CD4-positive, alpha-beta T cell treated with Interleukin-2 at 100 ng/mL for 4 hours (primary cell): ENCODE data around the gene GIT1.

ENCODE experiments used
- DNase-seq: peaks from one replicate; pipeline ENCODE4 v3.0.0-alpha.2; 2020; ENCODE audit warnings: low spot score

Gene GIT1

DNA sequence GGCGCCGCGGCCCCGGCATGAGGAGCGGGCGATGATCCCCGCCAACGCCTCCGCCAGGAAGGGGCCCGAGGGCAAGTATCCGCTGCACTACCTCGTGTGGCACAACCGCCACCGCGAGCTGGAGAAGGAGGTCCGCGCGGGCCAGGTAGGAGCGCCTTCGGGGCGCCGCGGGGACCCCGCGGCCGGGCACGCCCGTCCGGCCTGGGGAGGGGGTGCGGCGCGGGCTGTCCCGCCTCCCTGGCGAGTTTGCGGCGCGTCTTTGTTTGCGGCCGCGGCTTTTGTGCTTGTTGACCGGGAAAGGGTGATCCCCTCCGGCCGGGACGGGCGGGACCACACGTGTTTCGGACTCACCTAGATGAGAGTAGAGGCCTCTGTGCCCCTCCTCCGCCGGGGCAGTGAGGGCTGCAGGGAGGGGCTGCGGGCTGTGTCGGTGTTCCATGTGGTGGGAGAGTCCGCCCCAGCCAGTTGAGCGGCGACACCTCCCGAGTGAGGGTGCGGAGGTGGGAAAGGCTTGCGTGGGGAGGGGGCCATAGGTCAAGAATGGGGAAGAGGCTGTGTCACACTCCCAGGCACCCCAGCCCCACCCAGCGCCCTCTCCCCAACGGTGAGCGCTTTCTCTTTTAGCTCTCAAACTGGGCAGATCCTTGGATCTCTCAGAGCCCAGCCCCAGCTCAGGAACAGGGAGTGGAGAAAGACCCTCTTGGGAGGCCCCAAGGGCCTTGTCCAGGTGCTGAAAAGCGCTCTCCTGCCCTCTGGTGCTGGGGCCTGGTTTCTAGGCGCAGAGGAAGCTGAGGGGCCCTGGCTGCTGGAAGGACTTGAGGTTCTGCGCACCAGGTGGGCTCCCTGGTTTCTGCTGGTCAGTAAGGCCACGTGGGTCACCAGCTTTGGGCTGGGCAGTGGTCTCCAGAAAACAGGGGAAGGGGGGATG is 4.4 kb upstream of the GIT1 start:
- DNase-seq: no peak

DNA sequence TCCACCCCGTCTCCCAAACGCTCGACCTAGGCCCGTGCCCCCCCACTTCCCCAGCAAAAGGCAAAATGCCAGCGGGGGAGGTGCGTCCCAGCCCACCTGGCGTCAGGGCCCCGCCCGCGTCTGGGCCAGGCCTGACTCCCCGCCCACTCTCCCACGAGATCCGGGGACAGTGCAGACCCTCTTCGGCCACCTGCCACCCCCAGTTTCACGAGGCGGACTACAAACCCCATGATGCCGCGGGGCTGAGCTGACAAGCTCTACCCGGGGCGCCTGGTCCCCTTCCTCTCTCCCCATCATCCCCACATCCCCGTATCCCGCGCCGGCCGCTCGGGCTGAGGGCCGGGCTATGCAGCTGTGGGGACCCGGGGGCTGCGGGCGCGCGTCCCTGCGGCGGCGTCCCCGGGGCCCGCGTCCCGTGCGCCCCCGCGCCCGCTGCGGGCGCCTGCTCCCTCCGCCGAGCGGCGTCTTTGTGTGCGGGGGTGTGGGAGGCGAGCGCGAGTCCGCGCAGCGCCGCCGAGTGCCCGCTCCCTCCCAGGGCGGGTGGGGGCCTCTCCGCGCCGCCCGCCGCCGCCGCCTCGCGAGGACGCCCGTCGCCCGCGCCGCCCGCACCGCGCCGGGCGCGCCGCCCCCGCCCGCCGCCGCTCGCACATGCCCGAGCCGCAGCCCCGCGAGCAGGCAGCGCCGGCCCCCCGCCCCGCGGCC is 3.6 kb upstream of the GIT1 start, which contains the start of gene ANKRD13B:
Gene ANKRD13B (plus strand): TSS at position 283 of the 702 bp plus-strand sequence. CDS start 490 bp downstream, outside the sequence.
- peak; percentile 27 for DNase-seq

DNA sequence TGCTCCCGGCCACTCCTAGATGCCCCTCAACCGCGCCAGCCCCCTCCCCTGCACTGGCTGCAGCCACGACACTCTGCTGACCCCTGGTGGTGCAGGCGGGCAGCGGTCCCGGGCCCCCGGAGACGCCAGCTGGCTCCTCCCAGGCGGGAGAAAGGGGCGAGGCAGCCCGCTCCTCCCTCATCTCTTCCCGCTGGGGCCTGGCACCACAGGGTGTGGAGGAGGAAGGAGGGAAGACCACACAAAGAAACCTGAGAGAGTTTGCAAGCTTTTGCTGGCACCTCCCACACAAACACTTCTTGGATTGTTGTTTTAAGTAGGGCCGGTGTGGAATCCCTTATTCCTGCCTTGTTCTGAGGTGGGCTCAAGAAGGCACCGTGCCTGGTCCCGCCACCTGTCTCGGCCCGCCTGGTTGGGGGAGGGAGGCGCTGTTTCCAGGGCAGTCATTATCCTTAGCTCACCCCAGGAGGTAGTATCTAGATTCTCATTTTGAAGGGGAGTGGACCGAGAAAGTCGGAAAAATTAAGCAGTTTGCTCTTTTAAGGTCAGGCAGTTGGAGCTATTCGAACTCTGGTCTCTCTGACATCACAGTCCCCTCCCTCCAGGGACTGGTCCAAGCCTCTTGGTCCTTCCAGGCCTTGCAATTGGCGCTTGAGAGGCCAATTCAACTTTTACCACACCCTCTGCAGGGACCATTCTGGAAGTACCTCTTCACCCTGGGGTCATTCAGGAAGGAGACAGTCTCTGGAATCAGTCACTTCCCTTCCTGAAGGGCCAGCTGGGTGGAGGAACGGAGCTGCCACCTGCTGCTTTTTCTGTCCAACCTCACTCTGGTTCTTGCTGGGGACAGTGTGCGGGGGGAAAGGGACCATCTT is 2.5 kb upstream of the GIT1 start:
- DNase-seq: peak; percentile 77

DNA sequence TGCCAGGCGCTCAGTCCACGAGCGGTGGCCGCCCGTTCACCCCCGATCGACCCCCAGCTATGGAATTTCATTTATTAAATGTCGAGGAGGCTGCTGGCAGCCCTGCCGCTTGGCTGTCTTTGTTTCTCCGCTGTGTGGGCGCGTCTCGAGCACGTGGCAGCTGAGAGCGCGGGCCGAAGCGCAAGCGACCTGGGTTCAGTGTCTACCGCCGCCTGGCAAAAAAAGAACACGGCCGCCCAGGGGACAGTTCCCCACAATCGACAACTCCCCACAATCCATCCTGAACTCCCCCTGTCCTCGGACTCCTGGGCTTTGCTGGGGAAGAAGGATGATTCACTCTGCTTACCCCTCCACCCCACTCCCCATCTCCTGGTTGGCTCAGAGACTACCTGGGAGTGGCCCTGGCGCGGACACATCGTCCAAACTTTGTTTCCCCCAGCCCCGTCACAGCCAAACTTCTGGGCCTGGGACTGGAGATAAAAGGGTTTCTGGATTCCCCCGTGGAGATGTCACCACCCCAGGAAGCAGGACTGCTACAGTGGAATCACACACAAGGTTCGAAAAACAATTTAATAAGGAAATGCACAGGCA is 1.8 kb upstream of the GIT1 start:
- DNase-seq: peak; percentile 12

DNA sequence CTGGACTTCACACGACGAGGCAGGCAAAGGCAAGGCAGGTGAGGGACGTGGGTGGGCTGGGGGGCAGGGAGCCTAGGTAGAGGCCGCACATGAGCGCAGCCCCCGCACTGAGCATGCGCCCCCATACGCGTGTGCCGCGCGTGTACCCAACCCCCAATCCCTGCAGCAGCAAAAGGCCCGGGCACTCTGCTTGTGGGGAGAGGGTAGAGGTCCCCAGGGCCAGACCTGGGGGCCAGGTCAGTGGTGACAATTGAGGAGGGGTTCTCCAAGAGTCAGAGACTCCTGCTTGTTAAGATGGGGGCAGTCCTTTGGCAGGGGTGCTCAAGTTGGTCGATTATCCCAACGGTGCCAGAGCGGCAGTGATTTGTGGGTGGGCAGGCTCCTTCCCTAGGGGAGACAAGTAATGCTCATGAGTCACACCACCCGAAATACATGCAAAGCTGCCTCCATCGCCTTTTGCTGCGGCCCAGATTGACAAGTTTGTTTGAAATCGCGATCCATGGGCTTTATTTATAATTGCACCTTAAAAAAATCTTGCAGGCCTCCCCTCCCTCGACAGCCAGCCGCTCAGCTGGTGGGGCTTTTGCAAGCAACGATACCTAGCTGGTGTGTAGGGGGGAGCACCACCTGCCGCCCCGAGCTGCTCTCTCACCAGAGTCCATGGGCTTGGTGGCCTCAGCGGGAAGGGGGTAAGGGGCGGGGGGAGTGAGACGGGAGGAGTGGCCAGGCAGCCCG is 1.1 kb upstream of the GIT1 start:
- no peak for DNase-seq

DNA sequence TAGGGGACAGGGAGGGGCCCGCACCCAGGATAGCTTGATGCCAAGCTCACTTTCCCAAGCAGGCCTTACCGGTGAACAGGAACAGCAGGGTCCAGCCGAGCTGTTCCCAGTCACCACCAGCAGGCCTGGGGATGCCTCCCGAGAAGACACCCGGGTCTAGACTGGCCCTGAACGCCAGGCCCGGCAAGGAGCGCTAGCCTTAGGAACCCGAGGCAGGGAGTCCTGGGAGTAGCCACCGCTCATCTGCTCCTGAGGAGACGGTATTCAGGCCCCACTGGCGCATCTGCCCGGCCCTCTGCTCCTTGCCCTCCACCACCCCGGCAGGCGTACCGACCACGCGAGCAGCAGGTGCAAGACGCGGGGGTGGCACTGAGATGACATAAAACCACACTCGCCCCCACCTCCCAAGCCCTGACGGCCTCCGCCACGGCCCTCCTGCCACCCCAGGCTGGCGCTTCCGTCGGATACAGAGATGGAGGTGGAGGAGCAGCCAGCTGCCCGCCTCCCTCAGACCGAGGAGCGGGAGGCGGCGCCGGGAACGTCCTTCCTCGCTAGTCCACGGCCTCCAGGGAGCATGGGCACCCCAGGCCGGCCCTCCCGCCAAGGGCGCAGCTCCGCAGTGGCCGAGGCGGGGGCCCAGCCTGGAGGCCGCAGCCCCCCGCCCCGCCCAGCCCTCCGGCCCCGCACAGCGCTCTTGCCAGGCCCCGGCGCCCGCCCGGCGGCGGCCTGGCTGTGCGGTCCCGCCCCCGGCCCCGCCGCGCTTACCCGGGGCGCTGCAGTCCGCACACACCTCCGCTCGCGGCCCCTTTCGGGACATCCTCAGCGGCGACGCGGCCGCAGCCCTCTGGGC is 661 bp downstream of the GIT1 start:
- DNase-seq: peak; percentile 36

DNA sequence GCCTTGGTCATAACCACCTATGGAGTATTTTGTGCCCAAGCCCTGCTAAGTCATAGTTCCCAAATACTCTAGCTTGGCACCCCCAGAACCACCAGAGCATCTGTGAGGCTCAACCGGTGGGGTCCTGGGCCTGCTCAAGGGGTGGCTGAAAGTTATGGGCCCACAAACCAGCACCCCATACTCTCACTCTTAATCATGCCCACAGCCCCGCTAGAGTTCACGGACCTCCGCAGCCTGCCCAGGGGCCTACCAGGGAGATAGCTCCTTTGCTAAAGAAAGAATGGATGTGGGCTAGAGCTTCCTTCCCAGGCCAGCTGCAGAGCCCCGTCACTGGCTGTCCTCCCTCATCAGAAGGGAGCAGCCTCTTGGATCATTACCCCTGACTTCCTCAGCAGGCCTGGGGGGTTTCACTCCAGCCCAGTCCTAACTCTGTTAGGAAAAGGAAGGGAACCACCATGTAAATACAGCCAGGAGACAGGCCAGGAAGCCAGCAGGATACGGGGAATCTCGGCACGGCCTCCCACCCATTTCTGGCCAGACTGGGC is 1.4 kb downstream of the GIT1 start:
- DNase-seq: no peak

DNA sequence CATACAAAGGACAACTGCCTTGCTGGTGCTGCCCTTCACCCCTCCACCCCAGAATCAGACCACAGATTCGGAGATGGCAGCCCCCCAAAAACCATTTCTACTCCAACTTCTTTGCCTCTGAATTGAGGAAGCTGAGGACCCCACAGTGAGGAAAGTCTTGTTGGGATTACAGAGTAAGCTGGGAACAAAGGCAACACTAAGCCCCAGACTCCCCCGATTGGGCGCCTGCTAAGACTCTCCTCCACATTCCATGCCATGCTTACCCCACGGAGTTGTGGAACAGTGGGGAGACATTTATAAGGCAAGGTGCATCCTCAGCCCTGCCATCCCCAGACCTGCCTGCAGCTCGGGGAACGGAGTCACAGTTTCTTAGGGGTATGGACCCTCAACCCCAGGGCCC is 1.9 kb downstream of the GIT1 start:
- DNase-seq: no peak

DNA sequence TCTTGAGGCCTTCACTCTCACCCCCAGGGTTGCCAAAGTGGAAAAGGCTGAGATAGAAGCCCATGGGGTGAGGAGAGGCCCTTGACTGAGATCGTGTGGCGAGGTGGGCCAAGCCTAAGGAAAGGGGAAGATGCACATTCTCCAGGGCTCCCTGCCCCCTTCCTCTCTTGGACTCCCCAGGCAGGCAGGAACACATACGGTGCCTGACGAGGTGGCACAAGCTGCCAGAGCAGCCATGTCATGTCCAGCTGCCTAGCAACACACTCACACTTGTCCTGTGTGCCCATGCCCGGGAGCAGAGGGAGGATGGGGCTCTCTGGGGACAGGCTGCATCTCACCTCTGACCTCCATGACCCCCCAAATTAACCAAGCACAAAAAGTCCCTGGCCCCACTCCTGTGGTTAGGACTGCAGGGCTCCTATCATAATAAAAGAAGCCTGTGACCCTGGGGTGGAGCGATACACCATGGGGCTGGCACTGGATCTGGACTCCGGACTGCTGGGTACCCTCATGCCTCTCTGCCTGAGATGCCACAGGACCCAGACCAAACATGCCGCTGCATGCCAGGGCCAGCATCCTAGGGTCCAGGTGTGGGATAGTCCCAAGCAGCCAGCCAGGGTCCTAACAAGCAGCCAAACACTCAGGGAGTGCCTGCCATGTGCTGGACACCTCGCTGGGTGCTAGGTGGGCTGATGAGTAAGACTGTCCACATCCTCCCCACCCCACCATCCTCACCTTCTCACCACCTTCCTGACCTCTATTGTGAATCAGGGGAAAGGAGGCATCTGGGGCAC is 2.6 kb downstream of the GIT1 start:
- no peak for DNase-seq

DNA sequence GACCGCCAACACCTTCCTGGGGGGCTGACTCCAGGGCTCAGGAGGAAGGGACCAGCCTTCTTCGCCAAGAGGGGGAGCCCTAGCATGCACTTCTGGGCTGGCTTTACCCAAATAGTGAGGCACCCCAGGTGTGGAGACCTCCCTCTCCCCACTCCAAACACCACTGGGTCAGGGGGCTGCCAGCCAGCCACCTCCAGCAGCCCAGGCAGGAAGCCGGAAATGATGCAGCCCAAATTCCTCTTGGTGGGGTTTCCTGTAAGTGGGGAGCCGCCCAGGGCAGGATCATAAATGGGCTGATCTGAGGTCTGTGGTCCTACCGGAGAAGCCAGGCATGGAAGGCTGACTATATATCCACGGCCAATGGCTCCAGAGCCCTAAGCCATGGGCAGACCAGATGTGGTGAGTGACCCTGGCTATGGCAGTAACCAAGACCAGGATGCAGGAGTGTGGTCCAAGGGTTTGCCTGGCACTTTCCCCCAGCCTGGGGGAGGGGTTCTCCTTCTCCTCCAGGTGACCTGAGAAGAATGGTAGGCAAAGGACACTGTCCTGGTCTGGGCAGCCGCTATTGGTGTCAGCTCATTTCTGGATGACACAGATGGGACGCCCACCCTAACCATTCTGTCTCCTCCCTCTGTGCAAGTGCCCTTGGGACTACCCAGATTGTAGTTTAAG is 4.2 kb downstream of the GIT1 start:
- peak; percentile 39 for DNase-seq

DNA sequence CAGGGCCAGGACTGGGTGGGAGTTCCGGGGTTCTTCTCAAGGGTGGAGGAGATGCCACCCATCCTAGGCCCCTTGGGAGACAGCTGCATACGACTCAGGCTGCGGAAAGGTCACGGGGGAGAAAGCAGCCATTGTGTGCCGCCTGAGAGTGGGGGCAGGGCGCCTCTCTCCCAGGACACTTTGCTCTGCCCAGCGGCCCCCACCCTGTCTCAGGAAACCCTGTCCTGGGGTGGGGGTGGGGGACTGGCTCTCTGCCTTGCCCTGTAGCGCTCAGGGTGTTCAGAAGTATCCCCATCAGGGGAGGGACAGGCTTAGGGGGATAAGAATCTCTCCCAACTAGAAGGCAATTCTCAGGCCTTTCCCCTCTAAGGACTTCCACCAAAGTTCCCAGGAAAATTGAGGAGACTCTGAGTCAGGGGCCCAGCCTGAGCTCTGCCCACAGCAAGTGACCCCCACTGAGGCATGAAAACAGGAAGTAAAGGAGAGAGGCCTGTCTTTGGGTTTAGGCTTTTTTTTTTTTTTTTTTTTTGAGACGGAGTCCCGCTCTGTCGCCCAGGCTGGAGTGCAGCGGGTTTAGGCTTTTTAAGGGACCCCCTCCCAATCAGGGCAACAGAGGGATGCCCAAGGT is 4.9 kb downstream of the GIT1 start:
- DNase-seq: no peak

DNA sequence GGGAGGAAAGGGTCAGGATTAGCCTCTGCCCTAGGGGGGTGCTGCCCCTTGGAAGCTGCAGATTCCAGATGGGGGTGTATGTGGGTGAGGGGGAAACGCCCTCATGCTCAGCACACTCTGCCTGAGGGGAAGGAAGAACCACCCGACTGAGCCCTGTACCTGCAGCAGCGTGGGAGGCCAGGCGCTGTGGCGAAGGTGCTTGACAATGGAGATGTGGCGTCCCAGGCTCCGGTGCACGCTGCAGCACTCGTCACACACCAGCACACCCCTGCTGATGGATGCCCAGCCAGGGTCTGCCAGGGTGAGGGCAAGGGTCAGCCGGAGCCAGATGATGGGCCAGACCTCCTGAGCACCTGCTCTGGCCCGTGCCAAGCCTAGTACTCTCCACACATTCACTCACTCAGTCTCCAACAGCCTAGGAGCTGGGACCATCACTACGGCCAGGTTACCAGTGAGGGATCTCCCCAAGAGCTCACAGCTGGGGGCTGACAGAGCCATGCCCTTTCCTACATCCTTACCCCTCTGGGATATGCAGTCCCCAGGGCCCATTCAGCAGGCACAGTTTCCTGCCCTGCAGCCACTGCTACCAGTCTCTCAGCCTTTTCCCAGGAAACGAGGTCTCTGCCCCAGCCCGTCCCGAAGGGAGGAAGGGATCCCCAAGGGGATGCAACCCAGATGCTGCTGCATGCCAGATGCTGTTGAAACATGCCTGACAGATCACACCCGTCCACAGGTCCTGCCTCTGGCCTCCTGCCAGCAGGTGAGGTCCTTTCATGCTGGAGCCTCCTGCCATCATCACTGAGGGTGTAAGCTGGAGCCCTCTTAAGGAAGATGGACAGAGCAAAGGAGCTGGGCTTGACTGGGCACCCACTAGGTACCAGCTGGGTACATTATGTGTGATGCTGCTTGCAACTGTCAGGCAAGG is 5.9 kb downstream of the GIT1 start:
- no peak for DNase-seq

DNA sequence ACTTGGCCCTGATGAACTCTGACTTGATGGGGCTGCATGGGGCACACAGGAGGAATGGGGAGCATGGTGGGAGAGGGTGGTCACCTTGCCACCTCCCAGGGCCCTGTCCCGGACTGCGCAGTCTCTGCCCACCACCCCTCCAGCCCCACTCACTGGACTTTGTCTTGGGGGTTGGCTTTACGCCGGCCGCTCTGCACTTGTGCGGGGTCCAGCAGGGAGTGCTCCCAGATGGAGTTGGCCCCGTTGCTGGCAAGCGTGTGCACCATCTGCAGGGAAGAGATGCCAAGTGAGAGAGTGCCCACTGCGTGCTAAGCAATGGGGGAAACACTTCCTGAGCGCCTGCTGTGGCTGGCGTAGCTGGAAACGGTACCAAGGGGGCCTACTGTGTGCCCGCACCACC is 6.7 kb downstream of the GIT1 start:
- no peak for DNase-seq

DNA sequence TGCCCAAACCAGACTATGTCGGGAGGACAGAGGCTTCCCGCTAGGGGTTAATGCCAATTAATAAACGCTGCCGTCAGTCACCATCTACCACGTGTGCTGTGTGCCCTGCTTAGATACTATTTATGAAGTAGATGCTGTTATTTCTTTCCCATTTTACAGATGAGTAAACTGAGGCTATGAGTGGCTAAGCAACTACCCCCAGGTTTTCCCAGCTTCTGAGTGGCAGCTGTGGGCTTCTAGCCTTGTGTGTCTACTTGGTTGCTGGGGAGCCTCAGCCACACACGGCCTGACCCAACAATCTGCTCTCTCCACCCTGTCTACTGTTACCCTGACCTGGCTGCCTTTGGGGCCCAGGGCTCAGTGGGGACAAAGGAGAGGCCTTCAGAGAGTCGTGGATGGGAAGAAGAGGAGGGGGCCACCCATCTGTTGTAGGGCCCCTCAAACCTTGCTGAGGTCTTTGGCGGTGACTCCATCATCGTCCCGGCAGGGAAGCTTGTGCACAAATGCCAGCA is 7.1 kb downstream of the GIT1 start:
- no peak for DNase-seq

DNA sequence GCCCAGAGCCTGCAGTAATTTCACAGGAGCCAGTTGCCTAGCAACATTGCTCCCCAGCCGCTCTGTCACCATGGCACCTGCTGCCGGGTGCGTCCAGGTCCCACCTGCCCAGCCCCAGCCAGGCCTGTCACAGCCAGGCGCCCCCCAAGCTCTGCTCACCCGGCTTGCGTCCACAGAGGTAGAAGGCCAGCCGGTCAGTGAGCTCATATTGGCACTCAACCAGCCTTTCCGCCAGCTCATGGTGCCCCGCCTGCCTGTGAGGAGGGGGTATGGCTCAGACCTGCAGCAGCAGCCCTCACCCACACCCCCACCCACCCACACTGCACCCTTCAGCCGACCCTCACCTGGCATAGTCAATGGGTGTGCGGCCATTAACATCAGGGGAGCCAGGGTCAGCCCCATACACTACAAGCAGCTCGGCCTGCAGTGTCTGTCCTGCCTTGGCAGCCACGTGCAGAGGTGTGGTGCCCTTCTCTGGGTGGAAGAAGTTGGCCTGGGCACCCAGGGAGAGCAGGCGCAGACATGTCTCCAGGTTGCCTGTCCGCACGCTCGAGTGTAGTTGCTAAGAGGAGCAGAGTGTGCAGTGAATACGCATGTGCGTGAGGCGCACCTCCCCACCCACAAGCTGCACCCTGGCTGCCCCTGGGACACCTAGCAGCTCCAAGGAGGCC is 7.7 kb downstream of the GIT1 start:
- DNase-seq: no peak
